Ramos (cell line): ENCODE results near the gene RBM48.
"Not testable (repeated sequence)": the region's sequence is repeated elsewhere in the genome, so short reads cannot be mapped to it uniquely, and the experiment has no call there.

Experiments used
- in situ Hi-C: fragments of 300-500 bp; cut with MboI; formaldehyde crosslinking; loops from one replicate; pipeline ENCODE4 v1.14.3; 2022; ENCODE audit warnings: low sequenced_read_pairs; ENCODE audit not compliant: unreplicated experiment

Gene RBM48

GRCh38 chr7:92543542-92543941 is 14.9 kb downstream of the RBM48 start:
- in situ Hi-C loops = not testable (repeated sequence)

GRCh38 chr7:92545116-92545515 is 16.5 kb downstream of the RBM48 start:
- in situ Hi-C loops = not testable (repeated sequence)

- in situ Hi-C loops = no loop called here
Measured at GRCh38 chr7:92546856-92547497, 18.4 kb downstream of the RBM48 start.

GRCh38 chr7:92547579-92547978 is 19.0 kb downstream of the RBM48 start:
- in situ Hi-C loops = no loop called here

GRCh38 chr7:92550194-92550593 is 21.6 kb downstream of the RBM48 start:
- in situ Hi-C loops = no loop called here

GRCh38 chr7:92557249-92557648 is 28.7 kb downstream of the RBM48 start:
- in situ Hi-C loops = no loop called here

- in situ Hi-C loops = no loop called here
Measured at GRCh38 chr7:92557808-92558362, 29.3 kb downstream of the RBM48 start.

- in situ Hi-C loops = no loop called here
Measured at GRCh38 chr7:92560602-92561001, 32.0 kb downstream of the RBM48 start.

GRCh38 chr7:92563345-92563744 is 34.8 kb downstream of the RBM48 start:
- in situ Hi-C loops = no loop called here

- in situ Hi-C loops = no loop called here
Measured at GRCh38 chr7:92567460-92567859, 38.9 kb downstream of the RBM48 start.

- in situ Hi-C loops = no loop called here
Measured at GRCh38 chr7:92569137-92569536, 40.5 kb downstream of the RBM48 start.

GRCh38 chr7:92576296-92576695 is 47.7 kb downstream of the RBM48 start:
- in situ Hi-C loops = no loop called here

- in situ Hi-C loops = no loop called here
Measured at GRCh38 chr7:92582948-92583347, 54.4 kb downstream of the RBM48 start.

GRCh38 chr7:92584953-92585352 is 56.4 kb downstream of the RBM48 start:
- in situ Hi-C loops = no loop called here

- in situ Hi-C loops = no loop called here
Measured at GRCh38 chr7:92586403-92586802, 57.8 kb downstream of the RBM48 start.

- in situ Hi-C loops = no loop called here
Measured at GRCh38 chr7:92586841-92587240, 58.2 kb downstream of the RBM48 start.
